ENCODE measurements around the gene NT5C3B.
A peak's percentile ranks its signal among the peaks of the same experiment; 100 is the strongest.

Gene NT5C3B

GRCh38 chr17:41803049-41804020 is 32.7 kb downstream of the NT5C3B start:
- Histone ChIP-seq H3K4me3 (replicated peaks; ENCODE audit: insufficient read depth, low read length) (no peak overlapping the region), H3K27me3 (ENCODE audit: insufficient read depth, poor library complexity, severe bottlenecking) (no peaks in the 10 kb centered on the region), H3K27ac (replicated peaks) (no peak overlapping the region)
- peak in 1 of 2 experiments; percentile 52 for DNase-seq (ENCODE audit: low read depth in 1 of 2, low spot score in 1 of 2)
- TF ChIP-seq SPI1 (IDR thresholded peaks at IDR 0.05; ENCODE audit: borderline replicate concordance, low read depth) (peak; percentile 87), GABPA (IDR thresholded peaks at IDR 0.05; ENCODE audit: low read depth) (no peak)

GRCh38 chr17:41801374-41802271 is 34.4 kb downstream of the NT5C3B start:
- TF ChIP-seq GABPA (IDR thresholded peaks at IDR 0.05; ENCODE audit: low read depth), result no peak
- no peak for TF ChIP-seq REST (IDR thresholded peaks at IDR 0.05; ENCODE audit: insufficient replicate concordance, low read depth)
- peak; percentile 92 for TF ChIP-seq CTCF (IDR thresholded peaks at IDR 0.05; ENCODE audit: insufficient read depth, low read length)
- no peak for TF ChIP-seq POLR2AphosphoS5 (IDR thresholded peaks at IDR 0.05; ENCODE audit: low read depth)
- TF ChIP-seq SPI1 (IDR thresholded peaks at IDR 0.05; ENCODE audit: borderline replicate concordance, low read depth), result peak; percentile 6; the same call in 1 of the 2 replicates
- H3K27ac ChIP-seq (replicated peaks), result no peak overlapping the region

GRCh38 chr17:41800601-41801373 is 35.2 kb downstream of the NT5C3B start:
- H3K4me3 ChIP-seq (replicated peaks; ENCODE audit: insufficient read depth, low read length), result no peak overlapping the region
- TF ChIP-seq CTCF (IDR thresholded peaks at IDR 0.05; ENCODE audit: insufficient read depth, low read length), result no peak
- no peak for TF ChIP-seq REST (IDR thresholded peaks at IDR 0.05; ENCODE audit: insufficient replicate concordance, low read depth)
- TF ChIP-seq POLR2AphosphoS5 (IDR thresholded peaks at IDR 0.05; ENCODE audit: low read depth), result no peak
- TF ChIP-seq SPI1 (IDR thresholded peaks at IDR 0.05; ENCODE audit: borderline replicate concordance, low read depth), result no peak
- no peak for TF ChIP-seq GABPA (IDR thresholded peaks at IDR 0.05; ENCODE audit: low read depth)
- H3K27ac ChIP-seq (replicated peaks), result no peak overlapping the region
- no peaks in the 10 kb centered on the region for H3K27me3 ChIP-seq (ENCODE audit: insufficient read depth, poor library complexity, severe bottlenecking)
- DNase-seq (ENCODE audit: low read depth in 1 of 2, low spot score in 1 of 2), result no peak

More at GRCh38 chr17:41801374-41802271, 34.4 kb downstream of the NT5C3B start:
- H3K27me3 ChIP-seq (ENCODE audit: insufficient read depth, poor library complexity, severe bottlenecking), result no peaks in the 10 kb centered on the region
- peak in 1 of 2 experiments; percentile 59 for DNase-seq (ENCODE audit: low read depth in 1 of 2, low spot score in 1 of 2)
- H3K4me3 ChIP-seq (replicated peaks; ENCODE audit: insufficient read depth, low read length), result no peak overlapping the region

Measured in HL-60 (cell line).